ENCODE results near the gene F2. TPM values are rescaled to one million over a fixed set of nuclear protein-coding genes. Genes with fewer than 3 reads are reported as not detected.

The F2 gene
- total and polyA plus RNA-seq, 2 donors (not counting 1 experiment from before 2014, with no cell fraction given), result not detected

DNA sequence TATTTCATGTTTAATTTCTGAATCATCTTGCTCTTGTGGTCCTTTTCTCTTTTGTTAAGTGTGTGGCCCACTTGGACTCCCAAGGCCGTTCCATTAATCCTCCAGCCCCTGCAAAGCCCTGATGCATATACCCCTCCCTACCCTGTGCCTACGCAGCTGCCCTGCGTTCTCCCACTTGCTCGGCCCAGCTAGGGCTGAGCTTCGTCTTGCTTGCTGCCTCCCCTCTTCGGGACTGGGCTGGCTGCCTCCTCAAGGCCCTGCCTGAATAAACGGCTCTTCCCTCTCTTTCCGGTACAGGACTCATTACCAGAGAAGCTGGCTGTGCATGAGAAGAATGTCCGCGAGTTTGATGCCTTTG lies 47.1 kb upstream of the F2 start:
- Histone ChIP-seq H3K4me2 (ENCODE audit: extremely low read depth, insufficient read depth, low read length) (no peak overlapping the region), H3K36me3 (ENCODE audit: control insufficient read depth, insufficient read depth, low read length) (peaks cover 14% of the 10 kb centered on the region), H3K4me1 (ENCODE audit: control insufficient read depth, extremely low read depth, insufficient read depth, low read length) (peaks cover 4% of the 10 kb centered on the region), H3K9ac (ENCODE audit: insufficient read depth, low read length) (no peak overlapping the region), H4K20me1 (ENCODE audit: control insufficient read depth, extremely low read depth, insufficient read depth, low read length) (no peaks in the 10 kb centered on the region), H3K27ac (ENCODE audit: insufficient read depth, low read length) (no peak overlapping the region), H3K79me2 (ENCODE audit: control insufficient read depth, insufficient read depth, low read length) (no peaks in the 10 kb centered on the region), H3K27me3 (ENCODE audit: control insufficient read depth, insufficient read depth, low read length) (no peaks in the 10 kb centered on the region), H3K4me3 (replicated peaks in 1 of 4; ENCODE audit: control extremely low read depth in 1 of 4, insufficient read depth in 1 of 4, low read depth in 3 of 4, low read length in 4 of 4) (no peak overlapping the region), H2AFZ (ENCODE audit: low read length) (no peak overlapping the region), H3K9me3 (ENCODE audit: control insufficient read depth, insufficient read depth, low read depth, low read length) (no peaks in the 10 kb centered on the region)
- no peak for TF ChIP-seq EZH2 (IDR thresholded peaks at IDR 0.05; ENCODE audit: low read length, missing control alignments)
- TF ChIP-seq, protein P1, sequence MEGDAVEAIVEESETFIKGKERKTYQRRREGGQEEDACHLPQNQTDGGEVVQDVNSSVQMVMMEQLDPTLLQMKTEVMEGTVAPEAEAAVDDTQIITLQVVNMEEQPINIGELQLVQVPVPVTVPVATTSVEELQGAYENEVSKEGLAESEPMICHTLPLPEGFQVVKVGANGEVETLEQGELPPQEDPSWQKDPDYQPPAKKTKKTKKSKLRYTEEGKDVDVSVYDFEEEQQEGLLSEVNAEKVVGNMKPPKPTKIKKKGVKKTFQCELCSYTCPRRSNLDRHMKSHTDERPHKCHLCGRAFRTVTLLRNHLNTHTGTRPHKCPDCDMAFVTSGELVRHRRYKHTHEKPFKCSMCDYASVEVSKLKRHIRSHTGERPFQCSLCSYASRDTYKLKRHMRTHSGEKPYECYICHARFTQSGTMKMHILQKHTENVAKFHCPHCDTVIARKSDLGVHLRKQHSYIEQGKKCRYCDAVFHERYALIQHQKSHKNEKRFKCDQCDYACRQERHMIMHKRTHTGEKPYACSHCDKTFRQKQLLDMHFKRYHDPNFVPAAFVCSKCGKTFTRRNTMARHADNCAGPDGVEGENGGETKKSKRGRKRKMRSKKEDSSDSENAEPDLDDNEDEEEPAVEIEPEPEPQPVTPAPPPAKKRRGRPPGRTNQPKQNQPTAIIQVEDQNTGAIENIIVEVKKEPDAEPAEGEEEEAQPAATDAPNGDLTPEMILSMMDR (conservative IDR thresholded peaks at IDR 0.05 in 1 of 2, IDR thresholded peaks at IDR 0.05 in 1 of 2; ENCODE audit: low read depth in 1 of 2, low read length in 2 of 2), result no peak
- DNase-seq (ENCODE audit: low read depth in 2 of 2), result no peak

DNA sequence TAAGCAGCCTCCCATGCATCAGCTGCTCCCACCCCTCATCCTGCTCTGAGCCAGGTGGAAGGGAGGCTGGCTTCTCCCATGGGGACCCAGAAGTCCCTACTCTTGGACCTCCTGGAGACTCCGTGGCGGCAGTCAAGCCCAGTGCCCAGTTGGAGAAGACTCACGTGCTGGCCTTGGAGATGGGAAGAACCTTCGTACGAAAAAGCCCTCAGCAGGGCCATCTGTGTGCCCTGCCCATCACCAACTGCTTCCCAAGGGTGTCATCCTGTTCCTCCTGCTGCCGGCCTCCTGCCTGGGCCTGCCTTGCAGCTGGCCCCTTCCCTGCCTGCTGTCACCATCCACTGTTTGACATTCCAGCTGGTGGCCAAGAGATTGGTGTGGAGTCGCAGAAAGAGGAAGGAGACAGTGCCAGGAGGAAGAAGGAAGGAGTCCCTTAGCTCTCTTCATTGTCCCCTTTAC lies 46.6 kb upstream of the F2 start:
- no peaks in the 10 kb centered on the region for H3K27me3 ChIP-seq (ENCODE audit: control insufficient read depth, insufficient read depth, low read length)
- no peak overlapping the region for H3K27ac ChIP-seq (ENCODE audit: insufficient read depth, low read length)
- no peak overlapping the region for H2AFZ ChIP-seq (ENCODE audit: low read length)
- no peaks in the 10 kb centered on the region for H3K9me3 ChIP-seq (ENCODE audit: control insufficient read depth, insufficient read depth, low read depth, low read length)
- H3K4me1 ChIP-seq (ENCODE audit: control insufficient read depth, extremely low read depth, insufficient read depth, low read length), result peaks cover 4% of the 10 kb centered on the region
- H3K4me3 ChIP-seq (replicated peaks in 1 of 4; ENCODE audit: control extremely low read depth in 1 of 4, insufficient read depth in 1 of 4, low read depth in 3 of 4, low read length in 4 of 4), result no peak overlapping the region
- H3K9ac ChIP-seq (ENCODE audit: insufficient read depth, low read length), result no peak overlapping the region
- peaks cover 14% of the 10 kb centered on the region for H3K36me3 ChIP-seq (ENCODE audit: control insufficient read depth, insufficient read depth, low read length)
- H3K79me2 ChIP-seq (ENCODE audit: control insufficient read depth, insufficient read depth, low read length), result no peaks in the 10 kb centered on the region
- TF ChIP-seq, protein P1 (conservative IDR thresholded peaks at IDR 0.05 in 1 of 2, IDR thresholded peaks at IDR 0.05 in 1 of 2; ENCODE audit: low read depth in 1 of 2, low read length in 2 of 2), result no peak
- TF ChIP-seq EZH2 (IDR thresholded peaks at IDR 0.05; ENCODE audit: low read length, missing control alignments), result no peak
- no peaks in the 10 kb centered on the region for H4K20me1 ChIP-seq (ENCODE audit: control insufficient read depth, extremely low read depth, insufficient read depth, low read length)
- H3K4me2 ChIP-seq (ENCODE audit: extremely low read depth, insufficient read depth, low read length), result no peak overlapping the region
- DNase-seq (ENCODE audit: low read depth in 2 of 2), result no peak

DNA sequence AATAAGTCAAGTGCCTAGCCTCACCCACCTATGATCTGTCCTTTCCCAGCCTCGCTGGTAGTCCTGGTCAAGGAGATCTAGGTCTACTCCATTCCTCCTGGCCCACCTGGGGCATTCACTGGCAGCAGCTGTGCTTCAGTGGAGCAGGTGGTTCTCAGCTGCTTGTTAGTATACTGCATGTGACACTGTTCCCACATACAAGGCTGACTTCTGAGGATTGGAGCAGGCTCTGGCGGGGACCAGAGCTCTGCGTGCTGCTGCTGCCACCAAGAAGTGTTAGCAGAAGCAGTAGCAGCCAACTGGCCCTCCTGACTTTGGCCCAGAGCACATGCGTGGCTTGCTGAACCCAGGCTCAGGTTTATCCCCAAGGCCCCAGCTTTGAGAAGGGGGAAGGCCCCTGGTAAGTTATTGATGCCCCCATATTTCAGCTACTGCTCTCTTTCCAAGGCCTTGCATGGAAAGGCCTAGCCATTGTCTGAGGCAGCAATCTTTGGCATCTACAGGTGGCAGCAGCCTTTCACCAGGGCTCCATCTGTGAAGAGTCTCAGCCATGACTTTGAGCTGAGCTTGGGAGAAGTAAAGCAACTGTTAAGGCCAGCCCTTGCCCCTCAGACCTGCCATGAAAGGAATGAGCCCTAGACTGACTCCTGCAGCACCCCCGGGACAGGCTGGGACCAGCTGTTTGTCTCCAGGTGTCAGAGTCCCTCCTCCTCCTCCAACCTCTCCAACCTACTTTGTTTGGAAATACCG lies 45.1 kb upstream of the F2 start:
- no peaks in the 10 kb centered on the region for H3K27me3 ChIP-seq (ENCODE audit: control insufficient read depth, insufficient read depth, low read length)
- peaks cover 4% of the 10 kb centered on the region for H3K4me1 ChIP-seq (ENCODE audit: control insufficient read depth, extremely low read depth, insufficient read depth, low read length)
- peaks cover 14% of the 10 kb centered on the region for H3K36me3 ChIP-seq (ENCODE audit: control insufficient read depth, insufficient read depth, low read length)
- TF ChIP-seq, protein P1 (conservative IDR thresholded peaks at IDR 0.05 in 1 of 2, IDR thresholded peaks at IDR 0.05 in 1 of 2; ENCODE audit: low read depth in 1 of 2, low read length in 2 of 2), result no peak
- no peak for TF ChIP-seq EZH2 (IDR thresholded peaks at IDR 0.05; ENCODE audit: low read length, missing control alignments)
- no peaks in the 10 kb centered on the region for H3K79me2 ChIP-seq (ENCODE audit: control insufficient read depth, insufficient read depth, low read length)
- H3K9me3 ChIP-seq (ENCODE audit: control insufficient read depth, insufficient read depth, low read depth, low read length), result no peaks in the 10 kb centered on the region
- H4K20me1 ChIP-seq (ENCODE audit: control insufficient read depth, extremely low read depth, insufficient read depth, low read length), result no peaks in the 10 kb centered on the region
- H3K4me3 ChIP-seq (replicated peaks in 1 of 4; ENCODE audit: control extremely low read depth in 1 of 4, insufficient read depth in 1 of 4, low read depth in 3 of 4, low read length in 4 of 4), result no peak overlapping the region
- no peak for DNase-seq (ENCODE audit: low read depth in 2 of 2)
- H2AFZ ChIP-seq (ENCODE audit: low read length), result no peak overlapping the region
- H3K4me2 ChIP-seq (ENCODE audit: extremely low read depth, insufficient read depth, low read length), result no peak overlapping the region
- H3K9ac ChIP-seq (ENCODE audit: insufficient read depth, low read length), result no peak overlapping the region
- H3K27ac ChIP-seq (ENCODE audit: insufficient read depth, low read length), result no peak overlapping the region

Data from fibroblast of lung (primary cell).